ENCODE measurements around the gene DVL1. TPM values are rescaled to one million over a fixed set of nuclear protein-coding genes. Genes with fewer than 3 reads are reported as not detected.

Gene DVL1
- polyA plus RNA-seq, 1 experiment: 23.6 TPM

- CTCF ChIA-PET: interaction anchor here (1.3 kb wide), 2 partner anchors 22 to 25 kb away, joined by 3 to 4 read pairs; partner anchors contain the start of gene CCNL2
Measured at GRCh38 chr1:1377540-1378205, 28.5 kb upstream of the DVL1 start.

DNA sequence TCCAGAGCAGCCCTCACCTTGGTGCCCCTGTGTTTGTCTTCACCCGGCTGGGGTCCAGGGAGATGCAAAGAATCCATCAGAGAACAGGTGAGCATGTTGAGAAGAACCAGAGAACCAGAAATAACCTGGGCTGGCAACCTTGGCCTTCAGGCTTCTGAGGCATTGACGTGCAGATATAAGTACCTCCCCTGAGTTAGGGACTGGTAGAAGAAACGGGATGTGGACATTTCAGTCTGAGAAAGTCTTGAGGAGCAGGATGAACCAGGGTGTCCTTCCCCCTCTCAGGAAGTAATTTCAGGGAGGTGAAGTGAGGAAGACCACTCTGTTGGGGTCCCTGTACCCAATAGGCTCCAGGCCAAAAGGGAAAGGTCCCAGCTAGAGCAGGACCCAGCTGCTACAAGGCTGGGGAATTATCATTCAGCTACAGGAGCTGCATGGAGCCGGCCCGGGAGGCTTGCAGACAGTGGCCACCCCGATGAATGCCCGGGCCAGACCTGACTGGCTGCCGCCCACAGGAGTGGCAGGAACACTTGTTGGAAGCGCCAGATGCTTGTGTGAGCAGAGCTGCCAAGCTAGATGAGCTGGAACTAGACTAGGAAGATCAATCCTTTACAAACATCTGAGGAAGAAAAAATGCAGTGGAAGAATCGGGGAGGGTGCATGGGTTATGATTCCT is 27.5 kb upstream of the DVL1 start:
- DNase-seq (ENCODE audit: low read depth): no peak
- TF ChIP-seq, protein P1, sequence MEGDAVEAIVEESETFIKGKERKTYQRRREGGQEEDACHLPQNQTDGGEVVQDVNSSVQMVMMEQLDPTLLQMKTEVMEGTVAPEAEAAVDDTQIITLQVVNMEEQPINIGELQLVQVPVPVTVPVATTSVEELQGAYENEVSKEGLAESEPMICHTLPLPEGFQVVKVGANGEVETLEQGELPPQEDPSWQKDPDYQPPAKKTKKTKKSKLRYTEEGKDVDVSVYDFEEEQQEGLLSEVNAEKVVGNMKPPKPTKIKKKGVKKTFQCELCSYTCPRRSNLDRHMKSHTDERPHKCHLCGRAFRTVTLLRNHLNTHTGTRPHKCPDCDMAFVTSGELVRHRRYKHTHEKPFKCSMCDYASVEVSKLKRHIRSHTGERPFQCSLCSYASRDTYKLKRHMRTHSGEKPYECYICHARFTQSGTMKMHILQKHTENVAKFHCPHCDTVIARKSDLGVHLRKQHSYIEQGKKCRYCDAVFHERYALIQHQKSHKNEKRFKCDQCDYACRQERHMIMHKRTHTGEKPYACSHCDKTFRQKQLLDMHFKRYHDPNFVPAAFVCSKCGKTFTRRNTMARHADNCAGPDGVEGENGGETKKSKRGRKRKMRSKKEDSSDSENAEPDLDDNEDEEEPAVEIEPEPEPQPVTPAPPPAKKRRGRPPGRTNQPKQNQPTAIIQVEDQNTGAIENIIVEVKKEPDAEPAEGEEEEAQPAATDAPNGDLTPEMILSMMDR (IDR thresholded peaks at IDR 0.05; ENCODE audit: insufficient read depth, low read depth, low read length): no peak
- ChIA-PET CTCF (interaction anchor here (1.4 to 1.5 kb wide), 3 partner anchors 14 to 64 kb away, joined by 4 to 6 read pairs (median 5); partner anchors contain the start of gene CCNL2), POLR2A (no interaction called here)
- no peaks in the 10 kb centered on the region for H3K27me3 ChIP-seq (ENCODE audit: control insufficient read depth, insufficient read depth, low read length)
- H3K36me3 ChIP-seq (ENCODE audit: control insufficient read depth, insufficient read depth, low read length): peaks cover 9% of the 10 kb centered on the region
- H3K4me3 ChIP-seq (ENCODE audit: low read depth, low read length): no peak overlapping the region

More at GRCh38 chr1:1377540-1378205, 28.5 kb upstream of the DVL1 start:
- POLR2A ChIA-PET: no interaction called here
- Histone ChIP-seq H3K36me3 (ENCODE audit: control insufficient read depth, insufficient read depth, low read length) (peaks cover 8% of the 10 kb centered on the region), H3K27me3 (ENCODE audit: control insufficient read depth, insufficient read depth, low read length) (no peaks in the 10 kb centered on the region), H3K4me3 (ENCODE audit: low read depth, low read length) (no peak overlapping the region)
- TF ChIP-seq, protein P1 (IDR thresholded peaks at IDR 0.05; ENCODE audit: insufficient read depth, low read depth, low read length): no peak
- no peak for DNase-seq (ENCODE audit: low read depth)

- no peaks in the 10 kb centered on the region for H3K27me3 ChIP-seq (ENCODE audit: control insufficient read depth, insufficient read depth, low read length)
- peaks cover 5% of the 10 kb centered on the region for H3K36me3 ChIP-seq (ENCODE audit: control insufficient read depth, insufficient read depth, low read length)
- CTCF ChIA-PET: interaction anchor here (0.6 to 6.4 kb wide), 10 partner anchors 10 to 1941 kb away, joined by 3 to 46 read pairs (median 4); partner anchors contain the start of genes CCNL2 and DVL1
- H3K4me3 ChIP-seq (ENCODE audit: low read depth, low read length): peak within 1 kb of the TSS; percentile 78
- TF ChIP-seq, protein P1 (IDR thresholded peaks at IDR 0.05; ENCODE audit: insufficient read depth, low read depth, low read length): peak; percentile 51
- peak; percentile 99 for DNase-seq (ENCODE audit: low read depth)
- POLR2A ChIA-PET: interaction anchor here (0.5 to 1.2 kb wide), 8 partner anchors 16 to 534 kb away, joined by 3 to 19 read pairs (median 5); partner anchors contain the start of genes CCNL2 and MXRA8
Measured at GRCh38 chr1:1374929-1375662, 25.9 kb upstream of the DVL1 start, which contains the start of gene AURKAIP1. Gene AURKAIP1, minus strand, starts transcription at chr1:1375207. Its CDS starts 451 bp downstream, at chr1:1374756.

DNA sequence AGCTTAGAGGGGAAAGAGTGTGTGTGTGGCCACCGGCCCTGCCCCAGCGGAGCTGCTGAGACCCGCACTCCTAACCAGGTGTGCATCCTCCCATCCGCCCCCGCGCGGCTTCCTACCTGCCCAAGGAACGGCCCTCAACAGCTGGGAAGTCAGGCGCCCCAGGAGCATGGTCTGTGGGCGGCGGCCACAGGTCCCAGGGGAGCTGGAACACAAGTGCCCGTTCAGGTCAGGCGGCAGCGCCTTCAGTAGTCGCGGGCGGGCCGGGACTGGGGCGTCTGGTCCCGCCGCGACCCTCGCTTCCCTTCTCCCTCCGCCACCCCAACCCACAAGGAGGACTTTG is 25.3 kb upstream of the DVL1 start:
- Histone ChIP-seq H3K27me3 (ENCODE audit: control insufficient read depth, insufficient read depth, low read length) (no peaks in the 10 kb centered on the region), H3K4me3 (ENCODE audit: low read depth, low read length) (peak overlapping the region; percentile 78), H3K36me3 (ENCODE audit: control insufficient read depth, insufficient read depth, low read length) (peaks cover 5% of the 10 kb centered on the region)
- ChIA-PET POLR2A (interaction anchor here (0.5 to 1.2 kb wide), 3 partner anchors 25 to 534 kb away, joined by 4 to 19 read pairs (median 6); partner anchors contain the start of gene CCNL2), CTCF (interaction anchor here (0.7 to 6.4 kb wide), 6 partner anchors 14 to 252 kb away, joined by 3 to 46 read pairs (median 4); partner anchors contain the start of gene DVL1)
- TF ChIP-seq, protein P1 (IDR thresholded peaks at IDR 0.05; ENCODE audit: insufficient read depth, low read depth, low read length): no peak
- no peak for DNase-seq (ENCODE audit: low read depth)
